Measurements from ENCODE around the gene DHX58.

DNA sequence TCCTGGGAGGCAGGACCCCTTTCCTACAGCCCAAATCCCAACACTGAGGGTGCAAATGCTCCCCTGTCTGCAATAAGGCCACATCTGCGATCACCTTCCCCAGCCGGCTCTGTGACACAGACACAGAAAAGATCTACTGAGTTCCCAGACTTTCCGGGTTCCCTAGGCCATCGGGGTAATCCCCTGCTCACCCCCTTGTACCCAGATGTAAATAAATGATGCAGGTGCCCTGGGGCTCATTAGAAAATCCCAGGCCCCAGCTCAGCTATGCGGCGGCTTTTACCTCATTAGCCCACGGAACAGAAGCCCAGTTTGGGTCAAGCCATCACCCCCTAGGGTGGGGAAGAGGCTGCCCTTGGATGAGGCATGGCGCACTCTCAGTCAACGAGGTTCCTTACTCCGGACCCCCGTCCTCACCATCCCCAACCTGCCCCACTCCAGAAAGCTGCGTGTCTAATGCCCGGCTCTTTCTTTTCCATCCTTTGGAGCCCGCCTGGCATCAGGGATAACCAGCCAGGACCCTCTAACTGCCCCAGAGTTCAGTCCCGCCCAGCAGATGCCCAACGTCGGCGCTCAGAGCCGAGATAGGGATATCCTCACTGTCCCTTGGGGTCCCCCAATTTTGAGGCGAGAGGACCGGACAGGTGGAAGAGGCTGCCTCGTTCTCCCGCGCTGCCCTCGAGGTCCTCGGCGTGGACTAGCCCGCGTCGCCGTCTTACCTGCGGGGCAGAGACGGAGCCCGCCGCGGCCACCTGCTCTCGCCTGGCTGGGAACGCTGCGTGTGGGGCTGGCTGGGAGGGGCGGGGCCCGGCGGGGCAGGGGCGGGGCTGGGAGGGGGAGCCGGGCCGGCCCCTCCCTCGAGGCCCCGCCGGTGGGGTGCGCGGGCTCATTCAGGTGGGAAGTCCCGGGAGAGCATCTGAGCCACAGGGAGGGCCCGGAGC, 14.6 kb downstream of the DHX58 start, which contains the start of gene ZNF385C:
- TF ChIP-seq ZNF24 (tag by site-specific recombination; IDR thresholded peaks at IDR 0.05) = no peak
- TF ChIP-seq, protein P1, sequence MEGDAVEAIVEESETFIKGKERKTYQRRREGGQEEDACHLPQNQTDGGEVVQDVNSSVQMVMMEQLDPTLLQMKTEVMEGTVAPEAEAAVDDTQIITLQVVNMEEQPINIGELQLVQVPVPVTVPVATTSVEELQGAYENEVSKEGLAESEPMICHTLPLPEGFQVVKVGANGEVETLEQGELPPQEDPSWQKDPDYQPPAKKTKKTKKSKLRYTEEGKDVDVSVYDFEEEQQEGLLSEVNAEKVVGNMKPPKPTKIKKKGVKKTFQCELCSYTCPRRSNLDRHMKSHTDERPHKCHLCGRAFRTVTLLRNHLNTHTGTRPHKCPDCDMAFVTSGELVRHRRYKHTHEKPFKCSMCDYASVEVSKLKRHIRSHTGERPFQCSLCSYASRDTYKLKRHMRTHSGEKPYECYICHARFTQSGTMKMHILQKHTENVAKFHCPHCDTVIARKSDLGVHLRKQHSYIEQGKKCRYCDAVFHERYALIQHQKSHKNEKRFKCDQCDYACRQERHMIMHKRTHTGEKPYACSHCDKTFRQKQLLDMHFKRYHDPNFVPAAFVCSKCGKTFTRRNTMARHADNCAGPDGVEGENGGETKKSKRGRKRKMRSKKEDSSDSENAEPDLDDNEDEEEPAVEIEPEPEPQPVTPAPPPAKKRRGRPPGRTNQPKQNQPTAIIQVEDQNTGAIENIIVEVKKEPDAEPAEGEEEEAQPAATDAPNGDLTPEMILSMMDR (tag by site-specific recombination; IDR thresholded peaks at IDR 0.05) = no peak
- TF ChIP-seq, protein P2, sequence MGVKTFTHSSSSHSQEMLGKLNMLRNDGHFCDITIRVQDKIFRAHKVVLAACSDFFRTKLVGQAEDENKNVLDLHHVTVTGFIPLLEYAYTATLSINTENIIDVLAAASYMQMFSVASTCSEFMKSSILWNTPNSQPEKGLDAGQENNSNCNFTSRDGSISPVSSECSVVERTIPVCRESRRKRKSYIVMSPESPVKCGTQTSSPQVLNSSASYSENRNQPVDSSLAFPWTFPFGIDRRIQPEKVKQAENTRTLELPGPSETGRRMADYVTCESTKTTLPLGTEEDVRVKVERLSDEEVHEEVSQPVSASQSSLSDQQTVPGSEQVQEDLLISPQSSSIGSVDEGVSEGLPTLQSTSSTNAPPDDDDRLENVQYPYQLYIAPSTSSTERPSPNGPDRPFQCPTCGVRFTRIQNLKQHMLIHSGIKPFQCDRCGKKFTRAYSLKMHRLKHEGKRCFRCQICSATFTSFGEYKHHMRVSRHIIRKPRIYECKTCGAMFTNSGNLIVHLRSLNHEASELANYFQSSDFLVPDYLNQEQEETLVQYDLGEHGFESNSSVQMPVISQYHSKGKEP (tag by site-specific recombination; IDR thresholded peaks at IDR 0.05) = no peak
- no peak for TF ChIP-seq ZNF776 (tag by site-specific recombination; IDR thresholded peaks at IDR 0.05; ENCODE audit: borderline replicate concordance)
- TF ChIP-seq ZNF350 (tag by site-specific recombination; IDR thresholded peaks at IDR 0.05) = no peak
- no peak for TF ChIP-seq ZBTB1 (tag by site-specific recombination; IDR thresholded peaks at IDR 0.05)
- TF ChIP-seq, protein P3, sequence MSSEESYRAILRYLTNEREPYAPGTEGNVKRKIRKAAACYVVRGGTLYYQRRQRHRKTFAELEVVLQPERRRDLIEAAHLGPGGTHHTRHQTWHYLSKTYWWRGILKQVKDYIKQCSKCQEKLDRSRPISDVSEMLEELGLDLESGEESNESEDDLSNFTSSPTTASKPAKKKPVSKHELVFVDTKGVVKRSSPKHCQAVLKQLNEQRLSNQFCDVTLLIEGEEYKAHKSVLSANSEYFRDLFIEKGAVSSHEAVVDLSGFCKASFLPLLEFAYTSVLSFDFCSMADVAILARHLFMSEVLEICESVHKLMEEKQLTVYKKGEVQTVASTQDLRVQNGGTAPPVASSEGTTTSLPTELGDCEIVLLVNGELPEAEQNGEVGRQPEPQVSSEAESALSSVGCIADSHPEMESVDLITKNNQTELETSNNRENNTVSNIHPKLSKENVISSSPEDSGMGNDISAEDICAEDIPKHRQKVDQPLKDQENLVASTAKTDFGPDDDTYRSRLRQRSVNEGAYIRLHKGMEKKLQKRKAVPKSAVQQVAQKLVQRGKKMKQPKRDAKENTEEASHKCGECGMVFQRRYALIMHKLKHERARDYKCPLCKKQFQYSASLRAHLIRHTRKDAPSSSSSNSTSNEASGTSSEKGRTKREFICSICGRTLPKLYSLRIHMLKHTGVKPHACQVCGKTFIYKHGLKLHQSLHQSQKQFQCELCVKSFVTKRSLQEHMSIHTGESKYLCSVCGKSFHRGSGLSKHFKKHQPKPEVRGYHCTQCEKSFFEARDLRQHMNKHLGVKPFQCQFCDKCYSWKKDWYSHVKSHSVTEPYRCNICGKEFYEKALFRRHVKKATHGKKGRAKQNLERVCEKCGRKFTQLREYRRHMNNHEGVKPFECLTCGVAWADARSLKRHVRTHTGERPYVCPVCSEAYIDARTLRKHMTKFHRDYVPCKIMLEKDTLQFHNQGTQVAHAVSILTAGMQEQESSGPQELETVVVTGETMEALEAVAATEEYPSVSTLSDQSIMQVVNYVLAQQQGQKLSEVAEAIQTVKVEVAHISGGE (tag by site-specific recombination; conservative IDR thresholded peaks at IDR 0.05; ENCODE audit: low read depth) = no peak
- TF ChIP-seq ZFHX2 (tag by site-specific recombination; conservative IDR thresholded peaks at IDR 0.05) = no peak
- TF ChIP-seq, protein P4, sequence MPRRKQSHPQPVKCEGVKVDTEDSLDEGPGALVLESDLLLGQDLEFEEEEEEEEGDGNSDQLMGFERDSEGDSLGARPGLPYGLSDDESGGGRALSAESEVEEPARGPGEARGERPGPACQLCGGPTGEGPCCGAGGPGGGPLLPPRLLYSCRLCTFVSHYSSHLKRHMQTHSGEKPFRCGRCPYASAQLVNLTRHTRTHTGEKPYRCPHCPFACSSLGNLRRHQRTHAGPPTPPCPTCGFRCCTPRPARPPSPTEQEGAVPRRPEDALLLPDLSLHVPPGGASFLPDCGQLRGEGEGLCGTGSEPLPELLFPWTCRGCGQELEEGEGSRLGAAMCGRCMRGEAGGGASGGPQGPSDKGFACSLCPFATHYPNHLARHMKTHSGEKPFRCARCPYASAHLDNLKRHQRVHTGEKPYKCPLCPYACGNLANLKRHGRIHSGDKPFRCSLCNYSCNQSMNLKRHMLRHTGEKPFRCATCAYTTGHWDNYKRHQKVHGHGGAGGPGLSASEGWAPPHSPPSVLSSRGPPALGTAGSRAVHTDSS (tag by site-specific recombination; IDR thresholded peaks at IDR 0.05) = no peak
- TF ChIP-seq KLF9 (tag by site-specific recombination; IDR thresholded peaks at IDR 0.05; ENCODE audit: low read depth) = no peak
- TF ChIP-seq YY1 (tag by site-specific recombination; IDR thresholded peaks at IDR 0.05) = no peak
- no peak for TF ChIP-seq ZNF274 (IDR thresholded peaks at IDR 0.05; ENCODE audit: low read length)
- TF ChIP-seq ZNF274 (tag by site-specific recombination; IDR thresholded peaks at IDR 0.05; ENCODE audit: borderline replicate concordance) = no peak
- no peak for TF ChIP-seq ZBTB7A (tag by site-specific recombination; IDR thresholded peaks at IDR 0.05; ENCODE audit: low read depth)
- TF ChIP-seq, protein P5, sequence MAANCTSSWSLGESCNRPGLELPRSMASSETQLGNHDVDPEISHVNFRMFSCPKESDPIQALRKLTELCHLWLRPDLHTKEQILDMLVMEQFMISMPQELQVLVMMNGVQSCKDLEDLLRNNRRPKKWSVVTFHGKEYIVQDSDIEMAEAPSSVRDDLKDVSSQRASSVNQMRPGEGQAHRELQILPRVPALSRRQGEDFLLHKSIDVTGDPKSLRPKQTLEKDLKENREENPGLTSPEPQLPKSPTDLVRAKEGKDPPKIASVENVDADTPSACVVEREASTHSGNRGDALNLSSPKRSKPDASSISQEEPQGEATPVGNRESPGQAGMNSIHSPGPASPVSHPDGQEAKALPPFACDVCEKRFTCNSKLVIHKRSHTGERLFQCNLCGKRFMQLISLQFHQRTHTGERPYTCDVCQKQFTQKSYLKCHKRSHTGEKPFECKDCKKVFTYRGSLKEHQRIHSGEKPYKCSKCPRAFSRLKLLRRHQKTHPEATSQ (tag by site-specific recombination; IDR thresholded peaks at IDR 0.05) = no peak
